ENCODE results near the gene SYTL2. TPM values are rescaled to one million over a fixed set of nuclear protein-coding genes. Genes with fewer than 3 reads are reported as not detected.

Gene SYTL2
- total RNA-seq, 1 experiment from 2014 or later: 0.77 TPM

DNA sequence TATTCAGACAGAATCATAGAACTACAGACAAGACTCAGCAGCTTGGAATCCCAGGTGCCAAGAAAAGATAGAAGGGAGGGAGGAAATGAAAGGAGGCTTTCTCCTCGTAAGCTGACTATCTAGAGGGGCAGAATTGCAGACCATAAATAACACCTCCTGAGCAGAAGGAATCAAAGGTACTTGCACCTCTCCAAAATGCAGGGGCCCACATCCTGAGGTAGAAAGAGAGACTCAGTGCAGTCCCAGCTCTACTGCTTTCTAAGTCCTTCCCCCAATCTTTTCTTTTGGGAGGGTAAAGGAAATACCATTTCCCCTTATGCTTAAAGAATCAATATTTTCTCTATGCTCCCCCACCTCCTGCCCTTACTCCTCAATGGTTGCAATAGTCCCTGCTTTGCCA, 55.2 kb downstream of the SYTL2 start:
- POLR2A ChIA-PET (ENCODE audit: low non-redundant PET): no interaction called here
- TF ChIP-seq, protein P1, sequence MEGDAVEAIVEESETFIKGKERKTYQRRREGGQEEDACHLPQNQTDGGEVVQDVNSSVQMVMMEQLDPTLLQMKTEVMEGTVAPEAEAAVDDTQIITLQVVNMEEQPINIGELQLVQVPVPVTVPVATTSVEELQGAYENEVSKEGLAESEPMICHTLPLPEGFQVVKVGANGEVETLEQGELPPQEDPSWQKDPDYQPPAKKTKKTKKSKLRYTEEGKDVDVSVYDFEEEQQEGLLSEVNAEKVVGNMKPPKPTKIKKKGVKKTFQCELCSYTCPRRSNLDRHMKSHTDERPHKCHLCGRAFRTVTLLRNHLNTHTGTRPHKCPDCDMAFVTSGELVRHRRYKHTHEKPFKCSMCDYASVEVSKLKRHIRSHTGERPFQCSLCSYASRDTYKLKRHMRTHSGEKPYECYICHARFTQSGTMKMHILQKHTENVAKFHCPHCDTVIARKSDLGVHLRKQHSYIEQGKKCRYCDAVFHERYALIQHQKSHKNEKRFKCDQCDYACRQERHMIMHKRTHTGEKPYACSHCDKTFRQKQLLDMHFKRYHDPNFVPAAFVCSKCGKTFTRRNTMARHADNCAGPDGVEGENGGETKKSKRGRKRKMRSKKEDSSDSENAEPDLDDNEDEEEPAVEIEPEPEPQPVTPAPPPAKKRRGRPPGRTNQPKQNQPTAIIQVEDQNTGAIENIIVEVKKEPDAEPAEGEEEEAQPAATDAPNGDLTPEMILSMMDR (conservative IDR thresholded peaks at IDR 0.05; ENCODE audit: low read depth, low read length): no peak
- no peak for TF ChIP-seq EZH2 (IDR thresholded peaks at IDR 0.05; ENCODE audit: borderline replicate concordance, low read depth, low read length, poor library complexity, severe bottlenecking)
- Histone ChIP-seq H3K36me3 (ENCODE audit: insufficient read depth, low read length, poor library complexity, severe bottlenecking) (no peaks in the 10 kb centered on the region), H3K9me3 (ENCODE audit: low read depth, low read length, poor library complexity, severe bottlenecking) (no peaks in the 10 kb centered on the region), H3K4me1 (ENCODE audit: insufficient read depth, low read length, poor library complexity, severe bottlenecking) (peaks cover 21% of the 10 kb centered on the region), H3K27me3 (replicated peaks; ENCODE audit: insufficient read depth, low read depth, low read length, poor library complexity) (peaks cover 30% of the 10 kb centered on the region), H3K4me3 (ENCODE audit: low read depth, low read length, poor library complexity, severe bottlenecking) (no peak overlapping the region), H3K27ac (ENCODE audit: low read depth, low read length, poor library complexity, severe bottlenecking) (no peak overlapping the region)
- DNase-seq (ENCODE audit: low spot score): no peak
- no TSS peak for BruUV-seq (replicated peaks)
- CTCF ChIA-PET: no interaction called here
- intact Hi-C loops (cut with micrococcal nuclease; ENCODE audit: unreplicated experiment): no loop called here

DNA sequence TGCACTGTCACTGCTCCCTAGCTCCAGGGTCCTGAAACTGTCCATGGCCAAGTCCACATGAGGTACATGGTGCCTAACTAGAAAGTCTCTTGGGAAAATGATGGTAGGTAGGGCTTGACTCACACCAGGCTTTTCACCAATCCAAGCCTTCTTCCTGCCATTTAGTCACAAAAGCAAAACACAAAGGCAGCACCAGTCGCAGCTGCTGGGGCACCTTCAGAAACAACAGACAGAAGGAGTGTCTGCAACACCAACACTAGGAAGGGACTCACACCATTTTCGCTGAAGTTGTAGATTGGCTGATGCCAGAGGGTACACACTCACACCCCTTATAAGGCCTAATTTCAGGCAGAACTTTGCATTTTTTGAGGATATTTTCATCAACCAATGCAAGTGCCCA, 55.7 kb downstream of the SYTL2 start:
- Histone ChIP-seq H3K4me3 (ENCODE audit: low read depth, low read length, poor library complexity, severe bottlenecking) (no peak overlapping the region), H3K4me1 (ENCODE audit: insufficient read depth, low read length, poor library complexity, severe bottlenecking) (peaks cover 21% of the 10 kb centered on the region), H3K36me3 (ENCODE audit: insufficient read depth, low read length, poor library complexity, severe bottlenecking) (no peaks in the 10 kb centered on the region), H3K27ac (ENCODE audit: low read depth, low read length, poor library complexity, severe bottlenecking) (no peak overlapping the region), H3K9me3 (ENCODE audit: low read depth, low read length, poor library complexity, severe bottlenecking) (no peaks in the 10 kb centered on the region), H3K27me3 (replicated peaks; ENCODE audit: insufficient read depth, low read depth, low read length, poor library complexity) (peaks cover 34% of the 10 kb centered on the region)
- TF ChIP-seq, protein P1 (conservative IDR thresholded peaks at IDR 0.05; ENCODE audit: low read depth, low read length): no peak
- TF ChIP-seq EZH2 (IDR thresholded peaks at IDR 0.05; ENCODE audit: borderline replicate concordance, low read depth, low read length, poor library complexity, severe bottlenecking): no peak
- DNase-seq (ENCODE audit: low spot score): no peak
- intact Hi-C loops (cut with micrococcal nuclease; ENCODE audit: unreplicated experiment): no loop called here
- ChIA-PET CTCF (no interaction called here), POLR2A (ENCODE audit: low non-redundant PET) (no interaction called here)
- no TSS peak for BruUV-seq (replicated peaks)

DNA sequence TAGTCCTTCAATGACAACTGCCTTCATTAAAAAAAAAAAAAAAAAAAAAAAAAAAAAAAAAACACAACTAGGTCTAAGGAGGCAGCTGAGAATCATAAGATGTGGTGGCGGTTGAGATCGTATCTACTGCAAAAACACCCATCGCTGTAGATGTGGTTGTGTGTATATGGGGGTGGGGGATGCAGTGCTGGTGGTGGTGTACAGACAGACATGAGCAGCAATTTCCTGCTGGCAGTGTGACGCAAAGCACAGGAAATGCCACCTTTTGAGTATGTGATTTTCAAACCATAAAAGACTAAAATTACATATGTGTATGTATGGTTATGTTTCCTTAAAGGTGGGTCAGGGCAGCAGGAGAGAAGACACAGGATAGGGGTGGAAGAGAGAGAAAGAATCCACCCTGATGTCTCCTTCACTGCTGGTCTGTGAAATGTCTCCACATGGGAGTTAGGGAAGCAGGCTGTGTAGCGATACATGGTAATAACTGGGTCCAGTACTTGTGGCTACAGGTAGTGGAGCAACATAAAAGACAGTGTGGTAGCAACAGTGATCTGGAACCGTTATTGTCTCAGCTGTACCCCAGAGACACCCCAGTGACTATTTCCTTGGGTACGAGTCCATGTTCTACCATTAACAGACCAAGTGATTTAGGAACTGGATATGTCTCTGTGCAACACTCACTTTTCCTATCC, 57.9 kb downstream of the SYTL2 start:
- no peaks in the 10 kb centered on the region for H3K9me3 ChIP-seq (ENCODE audit: low read depth, low read length, poor library complexity, severe bottlenecking)
- no peak for TF ChIP-seq EZH2 (IDR thresholded peaks at IDR 0.05; ENCODE audit: borderline replicate concordance, low read depth, low read length, poor library complexity, severe bottlenecking)
- TF ChIP-seq, protein P1 (conservative IDR thresholded peaks at IDR 0.05; ENCODE audit: low read depth, low read length): no peak
- no peaks in the 10 kb centered on the region for H3K36me3 ChIP-seq (ENCODE audit: insufficient read depth, low read length, poor library complexity, severe bottlenecking)
- peak; percentile 23 for DNase-seq (ENCODE audit: low spot score)
- no TSS peak for BruUV-seq (replicated peaks)
- H3K4me3 ChIP-seq (ENCODE audit: low read depth, low read length, poor library complexity, severe bottlenecking): no peak overlapping the region
- H3K27ac ChIP-seq (ENCODE audit: low read depth, low read length, poor library complexity, severe bottlenecking): no peak overlapping the region
- H3K27me3 ChIP-seq (replicated peaks; ENCODE audit: insufficient read depth, low read depth, low read length, poor library complexity): peaks cover 49% of the 10 kb centered on the region
- intact Hi-C loops (cut with micrococcal nuclease; ENCODE audit: unreplicated experiment): no loop called here
- H3K4me1 ChIP-seq (ENCODE audit: insufficient read depth, low read length, poor library complexity, severe bottlenecking): peaks cover 21% of the 10 kb centered on the region
- CTCF ChIA-PET: no interaction called here
- POLR2A ChIA-PET (ENCODE audit: low non-redundant PET): no interaction called here
